ENCODE results near the gene SEC14L2. TPM values are rescaled to one million over a fixed set of nuclear protein-coding genes. Genes with fewer than 3 reads are reported as not detected.

Gene SEC14L2
- total and polyA plus RNA-seq, 12 donors = 0.78 to 7.7 (median 4.2) TPM

GRCh38 chr22:30471616-30472318 is 74.9 kb downstream of the SEC14L2 start, which contains the start of gene SEC14L3:
Gene SEC14L3 (minus strand): TSS chr22:30472017. CDS start chr22:30471958, 59 bp downstream.
- TF ChIP-seq POLR2A (IDR thresholded peaks at IDR 0.05) = no peak
- no peak for TF ChIP-seq CTCF (IDR thresholded peaks at IDR 0.05)
- Histone ChIP-seq H3K27me3 (no peaks in the 10 kb centered on the region), H3K4me3 (no peak within 1 kb of the TSS), H3K4me1 (replicated peaks in 1 of 2) (no peaks in the 10 kb centered on the region), H3K36me3 (replicated peaks in 1 of 2) (no peaks in the 10 kb centered on the region), H3K27ac (no peak within 1 kb of the TSS), H3K9me3 (replicated peaks in 1 of 3) (no peaks in the 10 kb centered on the region)
- intact Hi-C loops (cut with DNase I) = no loop called here
- 59 to 66% (median 61%) methylated on average over 8 to 13 of the region's 13 CpGs for WGBS, 4 donors
- no peak for DNase-seq

- Histone ChIP-seq H3K36me3 (replicated peaks in 1 of 2) (no peaks in the 10 kb centered on the region), H3K27me3 (no peaks in the 10 kb centered on the region), H3K27ac (no peak overlapping the region), H3K9me3 (replicated peaks in 1 of 3) (no peaks in the 10 kb centered on the region), H3K4me3 (no peak overlapping the region), H3K4me1 (replicated peaks in 1 of 2) (no peaks in the 10 kb centered on the region)
- intact Hi-C loops (cut with DNase I) = no loop called here
- DNase-seq = no peak
- 67 to 87% (median 73%) methylated on average over 4 of the region's 4 CpGs for WGBS, 4 donors
- TF ChIP-seq POLR2A (IDR thresholded peaks at IDR 0.05) (no peak), CTCF (IDR thresholded peaks at IDR 0.05) (no peak)
Measured at GRCh38 chr22:30472994-30473720, 76.3 kb downstream of the SEC14L2 start.

- intact Hi-C loops (cut with DNase I) = no loop called here
- WGBS, 4 donors = 81 to 97% (median 87%) methylated on average over 4 of the region's 4 CpGs
- TF ChIP-seq POLR2A (IDR thresholded peaks at IDR 0.05) (no peak), CTCF (IDR thresholded peaks at IDR 0.05) (no peak)
- Histone ChIP-seq H3K9me3 (replicated peaks in 1 of 3) (no peaks in the 10 kb centered on the region), H3K27me3 (no peaks in the 10 kb centered on the region), H3K4me1 (replicated peaks in 1 of 2) (no peaks in the 10 kb centered on the region), H3K4me3 (no peak overlapping the region), H3K36me3 (replicated peaks in 1 of 2) (no peaks in the 10 kb centered on the region), H3K27ac (no peak overlapping the region)
- DNase-seq = no peak
Measured at GRCh38 chr22:30474121-30474520, 77.3 kb downstream of the SEC14L2 start.

Small RNAs within 50 kb of the gene (small RNA-seq; reads per million reads assigned to genes)
- gene AC004832.3 (0 reads per million in 2 donors), gene RNU6-564P (0 reads per million in 2 donors)

Other genes starting within 250 kb of the SEC14L2 start
- 1 to 10 TPM in 6 of 9 donors, under 1 TPM in 3; 0.06 to 9.3 (median 1.5) TPM for gene LIF, start 150.3 kb upstream of the SEC14L2 start, total RNA-seq
- 1 to 10 TPM in 2 of 3 donors, under 1 TPM in 1; 0.49 to 2.4 (median 1.4) TPM for gene LIF, start 150.3 kb upstream of the SEC14L2 start, polyA plus RNA-seq
- gene OSM, start 130.2 kb upstream of the SEC14L2 start, total RNA-seq = 1 to 10 TPM in 6 of 9 donors, under 1 TPM in 2, not detected in 1; 0.85 to 8.1 (median 1.9) TPM
- gene OSM, start 130.2 kb upstream of the SEC14L2 start, polyA plus RNA-seq = 1 to 10 TPM in 1 of 3 donors, under 1 TPM in 2; 0.44 to 1.6 (median 0.56) TPM
- 10 to 100 TPM in 6 of 9 donors, 1 to 10 TPM in 3; 5.5 to 20.1 (median 15.0) TPM for gene CASTOR1, start 107.5 kb upstream of the SEC14L2 start, total RNA-seq
- gene CASTOR1, start 107.5 kb upstream of the SEC14L2 start, polyA plus RNA-seq = 10 to 100 TPM in 2 of 3 donors, 1 to 10 TPM in 1; 2.4 to 18.3 (median 15.1) TPM
- 10 to 100 TPM; 22.0 to 55.0 (median 31.4) TPM for gene TBC1D10A, start 70.1 kb upstream of the SEC14L2 start, total RNA-seq
- 10 to 100 TPM; 11.7 to 23.2 (median 14.2) TPM for gene TBC1D10A, start 70.1 kb upstream of the SEC14L2 start, polyA plus RNA-seq
- gene SF3A1, start 40.1 kb upstream of the SEC14L2 start, total RNA-seq = 100 to 1,000 TPM in 6 of 9 donors, 10 to 100 TPM in 3; 26.8 to 212 (median 141) TPM
- 10 to 100 TPM; 15.7 to 69.6 (median 24.1) TPM for gene SF3A1, start 40.1 kb upstream of the SEC14L2 start, polyA plus RNA-seq
- 1 to 10 TPM in 8 of 9 donors, under 1 TPM in 1; 0.48 to 9.9 (median 2.7) TPM for gene CCDC157, start 40.0 kb upstream of the SEC14L2 start, total RNA-seq
- 1 to 10 TPM in 2 of 3 donors, under 1 TPM in 1; 0.75 to 5.3 (median 3.7) TPM for gene CCDC157, start 40.0 kb upstream of the SEC14L2 start, polyA plus RNA-seq
- gene RNF215, start 9.6 kb upstream of the SEC14L2 start, total RNA-seq = 10 to 100 TPM in 5 of 9 donors, 1 to 10 TPM in 4; 7.7 to 20.1 (median 10.1) TPM
- gene RNF215, start 9.6 kb upstream of the SEC14L2 start, polyA plus RNA-seq = 10 to 100 TPM in 2 of 3 donors, 1 to 10 TPM in 1; 2.0 to 17.4 (median 17.1) TPM
- gene MTFP1, start 28.8 kb downstream of the SEC14L2 start, total RNA-seq = 10 to 100 TPM; 10.4 to 36.3 (median 14.0) TPM
- 10 to 100 TPM; 13.7 to 19.7 (median 16.3) TPM for gene MTFP1, start 28.8 kb downstream of the SEC14L2 start, polyA plus RNA-seq
- under 1 TPM in 1 of 9 donors, not detected in 8; 0.27 TPM for gene SEC14L3, start 75.0 kb downstream of the SEC14L2 start, total RNA-seq
- gene SEC14L3, start 75.0 kb downstream of the SEC14L2 start, polyA plus RNA-seq = not detected
- 1 to 10 TPM in 6 of 9 donors, under 1 TPM in 3; 0.17 to 2.6 (median 1.1) TPM for gene SEC14L4, start 108.7 kb downstream of the SEC14L2 start, total RNA-seq
- under 1 TPM; 0.29 to 0.64 (median 0.47) TPM for gene SEC14L4, start 108.7 kb downstream of the SEC14L2 start, polyA plus RNA-seq
- gene SEC14L6, start 149.7 kb downstream of the SEC14L2 start, total RNA-seq = 1 to 10 TPM in 5 of 9 donors, under 1 TPM in 3, not detected in 1; 0.19 to 4.3 (median 1.3) TPM
- gene SEC14L6, start 149.7 kb downstream of the SEC14L2 start, polyA plus RNA-seq = 1 to 10 TPM in 1 of 3 donors, under 1 TPM in 2; 0.32 to 1.5 (median 0.74) TPM
- under 1 TPM in 2 of 9 donors, not detected in 7; 0.31 to 0.33 TPM for gene GAL3ST1, start 177.6 kb downstream of the SEC14L2 start, total RNA-seq
- gene GAL3ST1, start 177.6 kb downstream of the SEC14L2 start, polyA plus RNA-seq = under 1 TPM in 2 of 3 donors, not detected in 1; 0.57 to 0.72 TPM
- 100 to 1,000 TPM in 1 of 9 donors, 10 to 100 TPM in 8; 46.0 to 105 (median 60.1) TPM for gene PES1, start 194.9 kb downstream of the SEC14L2 start, total RNA-seq
- gene PES1, start 194.9 kb downstream of the SEC14L2 start, polyA plus RNA-seq = 100 to 1,000 TPM in 1 of 3 donors, 10 to 100 TPM in 2; 63.6 to 117 (median 68.5) TPM
- 100 to 1,000 TPM in 1 of 9 donors, 10 to 100 TPM in 8; 24.0 to 108 (median 60.7) TPM for gene TCN2, start 210.2 kb downstream of the SEC14L2 start, total RNA-seq
- 10 to 100 TPM; 12.8 to 21.9 (median 17.8) TPM for gene TCN2, start 210.2 kb downstream of the SEC14L2 start, polyA plus RNA-seq
- gene SLC35E4, start 238.8 kb downstream of the SEC14L2 start, total RNA-seq = 1 to 10 TPM in 8 of 9 donors, under 1 TPM in 1; 0.60 to 7.0 (median 3.8) TPM
- 1 to 10 TPM; 1.3 to 2.0 (median 2.0) TPM for gene SLC35E4, start 238.8 kb downstream of the SEC14L2 start, polyA plus RNA-seq

All from adrenal gland (tissue), 12 donors.